Measurements from ENCODE around the gene TLCD2. TPM values are rescaled to one million over a fixed set of nuclear protein-coding genes. Genes with fewer than 3 reads are reported as not detected.
"Not testable (repeated sequence)": the region's sequence is repeated elsewhere in the genome, so short reads cannot be mapped to it uniquely, and the experiment has no call there.

The TLCD2 gene
- total RNA-seq, 1 experiment from 2014 or later = 2.1 TPM

GRCh38 chr17:1709403-1709951, 700 bp downstream of the TLCD2 start:
- CTCF ChIA-PET = no interaction called here
- BruUV-seq (replicated peaks) = no TSS peak

DNA sequence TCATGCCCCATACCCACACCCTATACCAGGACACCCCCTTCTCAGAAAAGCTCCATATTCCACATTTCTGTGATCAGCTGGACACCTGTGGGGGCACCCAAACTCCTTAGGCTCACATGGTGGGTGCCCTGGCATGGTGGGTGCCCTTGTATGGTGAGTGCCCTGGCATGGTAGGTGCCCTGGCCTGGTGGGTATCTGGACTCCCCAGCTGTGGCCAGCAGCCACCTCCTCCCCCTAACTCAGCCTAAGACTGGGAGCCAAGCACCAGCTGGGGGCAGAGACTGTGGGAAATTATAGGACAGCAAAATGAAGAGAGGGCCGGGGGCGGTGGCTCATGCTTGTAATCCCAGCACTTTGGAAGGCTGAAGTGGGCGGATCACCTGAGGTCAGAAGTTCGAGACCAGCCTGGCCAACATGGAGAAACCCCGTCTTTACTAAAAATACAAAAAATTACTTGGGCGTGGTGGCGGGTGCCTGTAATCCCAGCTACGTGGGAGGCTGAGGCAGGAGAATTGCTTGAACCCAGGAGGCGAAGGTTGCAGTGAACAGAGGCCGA, 1.3 kb downstream of the TLCD2 start:
- H3K9me3 ChIP-seq (ENCODE audit: low read depth, low read length, poor library complexity, severe bottlenecking); H3K27ac ChIP-seq (ENCODE audit: low read depth, low read length, poor library complexity, severe bottlenecking); intact Hi-C loops (cut with micrococcal nuclease; ENCODE audit: unreplicated experiment); DNase-seq (ENCODE audit: low spot score); BruUV-seq (replicated peaks); POLR2A ChIA-PET (ENCODE audit: low non-redundant PET); H3K4me3 ChIP-seq (ENCODE audit: low read depth, low read length, poor library complexity, severe bottlenecking); H3K36me3 ChIP-seq (ENCODE audit: insufficient read depth, low read length, poor library complexity, severe bottlenecking); H3K27me3 ChIP-seq (replicated peaks; ENCODE audit: insufficient read depth, low read depth, low read length, poor library complexity); CTCF ChIA-PET: not testable (repeated sequence)
- H3K4me1 ChIP-seq (ENCODE audit: insufficient read depth, low read length, poor library complexity, severe bottlenecking) = peaks cover 18% of the 10 kb centered on the region

More at GRCh38 chr17:1709403-1709951, 700 bp downstream of the TLCD2 start:
- Histone ChIP-seq H3K27ac (ENCODE audit: low read depth, low read length, poor library complexity, severe bottlenecking) (peak overlapping the region; percentile 87), H3K9me3 (ENCODE audit: low read depth, low read length, poor library complexity, severe bottlenecking) (no peaks in the 10 kb centered on the region), H3K27me3 (replicated peaks; ENCODE audit: insufficient read depth, low read depth, low read length, poor library complexity) (no peaks in the 10 kb centered on the region), H3K4me3 (ENCODE audit: low read depth, low read length, poor library complexity, severe bottlenecking) (peak overlapping the region; percentile 79), H3K36me3 (ENCODE audit: insufficient read depth, low read length, poor library complexity, severe bottlenecking) (peaks cover 6% of the 10 kb centered on the region), H3K4me1 (ENCODE audit: insufficient read depth, low read length, poor library complexity, severe bottlenecking) (peaks cover 23% of the 10 kb centered on the region)
- intact Hi-C loops (cut with micrococcal nuclease; ENCODE audit: unreplicated experiment) = no loop called here
- TF ChIP-seq, protein P1, sequence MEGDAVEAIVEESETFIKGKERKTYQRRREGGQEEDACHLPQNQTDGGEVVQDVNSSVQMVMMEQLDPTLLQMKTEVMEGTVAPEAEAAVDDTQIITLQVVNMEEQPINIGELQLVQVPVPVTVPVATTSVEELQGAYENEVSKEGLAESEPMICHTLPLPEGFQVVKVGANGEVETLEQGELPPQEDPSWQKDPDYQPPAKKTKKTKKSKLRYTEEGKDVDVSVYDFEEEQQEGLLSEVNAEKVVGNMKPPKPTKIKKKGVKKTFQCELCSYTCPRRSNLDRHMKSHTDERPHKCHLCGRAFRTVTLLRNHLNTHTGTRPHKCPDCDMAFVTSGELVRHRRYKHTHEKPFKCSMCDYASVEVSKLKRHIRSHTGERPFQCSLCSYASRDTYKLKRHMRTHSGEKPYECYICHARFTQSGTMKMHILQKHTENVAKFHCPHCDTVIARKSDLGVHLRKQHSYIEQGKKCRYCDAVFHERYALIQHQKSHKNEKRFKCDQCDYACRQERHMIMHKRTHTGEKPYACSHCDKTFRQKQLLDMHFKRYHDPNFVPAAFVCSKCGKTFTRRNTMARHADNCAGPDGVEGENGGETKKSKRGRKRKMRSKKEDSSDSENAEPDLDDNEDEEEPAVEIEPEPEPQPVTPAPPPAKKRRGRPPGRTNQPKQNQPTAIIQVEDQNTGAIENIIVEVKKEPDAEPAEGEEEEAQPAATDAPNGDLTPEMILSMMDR (conservative IDR thresholded peaks at IDR 0.05; ENCODE audit: low read depth, low read length) = no peak
- TF ChIP-seq EZH2 (IDR thresholded peaks at IDR 0.05; ENCODE audit: borderline replicate concordance, low read depth, low read length, poor library complexity, severe bottlenecking) = no peak
- DNase-seq (ENCODE audit: low spot score) = no peak
- POLR2A ChIA-PET (ENCODE audit: low non-redundant PET) = no interaction called here

GRCh38 chr17:1707107-1707506, 3.1 kb downstream of the TLCD2 start:
- H3K27ac ChIP-seq (ENCODE audit: low read depth, low read length, poor library complexity, severe bottlenecking) = no peak overlapping the region
- no peaks in the 10 kb centered on the region for H3K36me3 ChIP-seq (ENCODE audit: insufficient read depth, low read length, poor library complexity, severe bottlenecking)
- intact Hi-C loops (cut with micrococcal nuclease; ENCODE audit: unreplicated experiment) = no loop called here
- BruUV-seq (replicated peaks) = no TSS peak
- CTCF ChIA-PET = no interaction called here
- POLR2A ChIA-PET (ENCODE audit: low non-redundant PET) = no interaction called here
- H3K27me3 ChIP-seq (replicated peaks; ENCODE audit: insufficient read depth, low read depth, low read length, poor library complexity) = no peaks in the 10 kb centered on the region
- no peaks in the 10 kb centered on the region for H3K9me3 ChIP-seq (ENCODE audit: low read depth, low read length, poor library complexity, severe bottlenecking)
- peaks cover 8% of the 10 kb centered on the region for H3K4me1 ChIP-seq (ENCODE audit: insufficient read depth, low read length, poor library complexity, severe bottlenecking)
- no peak for DNase-seq (ENCODE audit: low spot score)
- TF ChIP-seq, protein P1 (conservative IDR thresholded peaks at IDR 0.05; ENCODE audit: low read depth, low read length) = no peak
- no peak for TF ChIP-seq EZH2 (IDR thresholded peaks at IDR 0.05; ENCODE audit: borderline replicate concordance, low read depth, low read length, poor library complexity, severe bottlenecking)
- H3K4me3 ChIP-seq (ENCODE audit: low read depth, low read length, poor library complexity, severe bottlenecking) = no peak overlapping the region

- TF ChIP-seq, protein P1 (conservative IDR thresholded peaks at IDR 0.05; ENCODE audit: low read depth, low read length) = no peak
- TF ChIP-seq EZH2 (IDR thresholded peaks at IDR 0.05; ENCODE audit: borderline replicate concordance, low read depth, low read length, poor library complexity, severe bottlenecking) = no peak
- H3K36me3 ChIP-seq (ENCODE audit: insufficient read depth, low read length, poor library complexity, severe bottlenecking) = no peaks in the 10 kb centered on the region
- H3K27ac ChIP-seq (ENCODE audit: low read depth, low read length, poor library complexity, severe bottlenecking) = no peak overlapping the region
- ChIA-PET POLR2A (ENCODE audit: low non-redundant PET) (no interaction called here), CTCF (no interaction called here)
- no peaks in the 10 kb centered on the region for H3K9me3 ChIP-seq (ENCODE audit: low read depth, low read length, poor library complexity, severe bottlenecking)
- no peaks in the 10 kb centered on the region for H3K4me1 ChIP-seq (ENCODE audit: insufficient read depth, low read length, poor library complexity, severe bottlenecking)
- BruUV-seq (replicated peaks) = no TSS peak
- H3K27me3 ChIP-seq (replicated peaks; ENCODE audit: insufficient read depth, low read depth, low read length, poor library complexity) = no peaks in the 10 kb centered on the region
- no peak overlapping the region for H3K4me3 ChIP-seq (ENCODE audit: low read depth, low read length, poor library complexity, severe bottlenecking)
- DNase-seq (ENCODE audit: low spot score) = no peak
- intact Hi-C loops (cut with micrococcal nuclease; ENCODE audit: unreplicated experiment) = no loop called here
These were observed 5.2 kb downstream of the TLCD2 start for GRCh38 chr17:1705004-1705403.
